Memory B cell (primary cell): ENCODE measurements around the gene DGKD.

Source experiments
- ATAC-seq: fragments of 150-1000 bp; cut with Tn5 transposase; 2 replicates; pipeline ENCODE4 v1.10.0; 2021; ENCODE audit warnings: low read depth, mild to moderate bottlenecking, moderate library complexity
- DNase-seq, 2 donors: peaks; one replicate each; pipeline ENCODE4 v3.0.0; 2022; ENCODE audit warnings: low spot score in 2 of 2
- H3K27ac Mint-ChIP-seq: one replicate; pipeline ENCODE4 v1.8.0; 2022; ENCODE audit warnings: mild to moderate bottlenecking, moderate library complexity, mixed read lengths
- H3K27me3 Mint-ChIP-seq: one replicate; pipeline ENCODE4 v1.8.0; 2022; ENCODE audit warnings: mixed read lengths
- H3K36me3 Mint-ChIP-seq: one replicate; pipeline ENCODE4 v1.8.0; 2022; ENCODE audit warnings: mild to moderate bottlenecking, mixed read lengths
- H3K4me1 Mint-ChIP-seq: one replicate; pipeline ENCODE4 v1.8.0; 2022; ENCODE audit warnings: mixed read lengths
- H3K4me3 Mint-ChIP-seq: one replicate; pipeline ENCODE4 v1.8.0; 2022; ENCODE audit warnings: mild to moderate bottlenecking, moderate library complexity, mixed read lengths
- H3K9me3 Mint-ChIP-seq: one replicate; pipeline ENCODE4 v1.8.0; 2022; ENCODE audit warnings: mixed read lengths

DGKD gene

GRCh38 chr2:233435436-233436190 lies 81.3 kb downstream of the DGKD start:
- H3K4me1 Mint-ChIP-seq = peaks cover 19% of the 10 kb centered on the region
- no peak overlapping the region for H3K4me3 Mint-ChIP-seq
- DNase-seq = no peak
- no peaks in the 10 kb centered on the region for H3K27me3 Mint-ChIP-seq
- no peaks in the 10 kb centered on the region for H3K9me3 Mint-ChIP-seq
- ATAC-seq = no peak
- H3K36me3 Mint-ChIP-seq = peaks cover 36% of the 10 kb centered on the region
- peak overlapping the region; percentile 58 for H3K27ac Mint-ChIP-seq

- Mint-ChIP-seq H3K27me3 (no peaks in the 10 kb centered on the region), H3K9me3 (no peaks in the 10 kb centered on the region), H3K4me1 (peaks cover 22% of the 10 kb centered on the region), H3K36me3 (peaks cover 36% of the 10 kb centered on the region), H3K27ac (no peak overlapping the region), H3K4me3 (no peak overlapping the region)
- ATAC-seq (no peak), DNase-seq (no peak)
Observed at GRCh38 chr2:233436191-233436581, 81.9 kb downstream of the DGKD start.

DNA sequence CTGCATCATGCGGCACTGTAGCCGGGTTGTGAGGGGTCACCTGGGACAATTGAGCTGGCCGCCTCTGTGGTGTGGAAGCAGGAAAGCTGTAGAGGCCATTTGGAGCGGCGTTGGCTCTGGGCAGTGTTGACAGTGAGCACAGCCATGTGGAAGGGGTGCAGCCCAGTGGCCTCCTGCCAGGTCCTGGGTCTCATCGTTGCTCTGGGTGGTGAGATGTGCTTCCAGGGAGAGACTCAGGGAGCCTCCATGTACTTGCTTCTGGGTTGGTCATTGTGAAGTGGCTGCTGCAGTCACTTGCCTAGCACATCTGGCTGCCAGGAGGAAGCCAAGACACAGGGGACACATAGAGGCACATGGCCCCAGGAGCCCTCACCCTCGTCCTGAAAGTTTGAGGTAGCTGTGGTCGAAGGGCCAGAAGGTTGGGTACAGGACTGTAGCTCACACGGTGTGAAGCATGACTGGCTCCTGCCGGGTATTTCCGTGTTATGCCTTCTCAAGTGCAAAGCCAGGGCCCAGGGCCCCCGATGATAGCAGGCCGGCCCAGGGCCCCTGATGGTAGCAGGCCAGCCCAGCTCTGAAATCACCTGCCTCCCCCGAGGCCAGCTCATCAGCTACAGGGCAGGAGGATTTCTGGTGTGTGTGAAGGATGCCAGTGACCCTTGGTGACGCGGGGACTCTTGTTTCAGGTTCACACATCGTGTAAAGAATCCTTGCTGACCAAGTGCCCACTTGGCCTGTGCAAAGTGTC lies 82.6 kb downstream of the DGKD start:
- H3K9me3 Mint-ChIP-seq = no peaks in the 10 kb centered on the region
- DNase-seq = no peak
- H3K4me3 Mint-ChIP-seq = no peak overlapping the region
- ATAC-seq = no peak
- peaks cover 35% of the 10 kb centered on the region for H3K36me3 Mint-ChIP-seq
- no peak overlapping the region for H3K27ac Mint-ChIP-seq
- peaks cover 26% of the 10 kb centered on the region for H3K4me1 Mint-ChIP-seq
- H3K27me3 Mint-ChIP-seq = no peaks in the 10 kb centered on the region

DNA sequence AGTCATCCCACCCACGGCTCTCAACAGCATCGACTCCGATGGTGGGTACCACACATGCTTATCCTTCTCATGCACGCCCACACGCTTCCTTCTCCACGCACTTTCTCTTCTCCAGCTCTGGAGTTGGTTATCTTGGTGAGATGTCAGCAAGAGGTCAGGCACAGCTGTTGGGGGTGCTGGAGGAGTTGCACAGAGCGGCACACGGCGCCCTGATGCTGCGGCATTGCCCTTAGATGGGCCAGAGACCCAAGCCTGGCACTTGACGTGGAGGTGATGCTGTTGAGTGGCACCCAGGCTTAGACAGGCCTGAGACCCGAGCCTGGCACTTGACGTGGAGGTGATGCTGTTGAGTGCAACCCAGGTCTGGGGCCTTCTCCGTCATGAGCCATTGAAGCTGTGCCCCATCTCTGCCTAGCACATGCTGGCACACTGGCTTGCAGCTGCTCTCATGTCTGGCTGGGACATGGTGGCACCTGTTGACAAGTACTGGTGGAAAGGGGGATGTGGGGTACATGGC lies 83.2 kb downstream of the DGKD start:
- H3K4me1 Mint-ChIP-seq = peaks cover 30% of the 10 kb centered on the region
- DNase-seq (no peak), ATAC-seq (no peak)
- H3K36me3 Mint-ChIP-seq = peaks cover 37% of the 10 kb centered on the region
- no peak overlapping the region for H3K27ac Mint-ChIP-seq
- H3K27me3 Mint-ChIP-seq = no peaks in the 10 kb centered on the region
- H3K4me3 Mint-ChIP-seq = no peak overlapping the region
- no peaks in the 10 kb centered on the region for H3K9me3 Mint-ChIP-seq

DNA sequence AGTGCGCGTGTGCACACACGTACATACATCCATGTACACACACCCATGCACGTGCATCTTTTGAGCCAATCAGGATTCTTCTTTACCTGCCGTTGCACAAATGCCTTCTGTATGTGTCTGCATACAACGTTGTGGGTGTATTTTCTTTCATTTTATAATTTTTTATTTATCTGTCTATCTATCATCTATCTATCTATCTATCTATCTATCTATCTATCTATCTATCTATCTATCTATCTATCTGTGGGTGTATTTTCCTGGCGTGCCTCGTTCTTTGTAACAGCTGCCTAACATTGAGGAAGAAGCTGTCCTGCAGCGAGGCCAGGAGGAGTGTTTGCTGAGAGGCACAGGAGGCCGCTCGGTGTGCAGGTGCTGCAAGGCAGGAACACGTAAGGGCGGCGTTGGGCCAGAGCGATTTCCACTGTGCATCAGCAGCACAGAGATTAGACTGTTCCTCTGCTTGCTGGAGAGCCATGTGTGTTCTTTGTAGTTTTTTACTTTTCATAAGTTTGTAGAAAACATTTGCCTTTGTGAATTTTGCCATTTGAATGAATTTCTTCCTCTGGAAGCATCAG lies 84.4 kb downstream of the DGKD start:
- Mint-ChIP-seq H3K4me1 (peaks cover 30% of the 10 kb centered on the region), H3K27me3 (no peaks in the 10 kb centered on the region)

GRCh38 chr2:233439191-233439590 lies 84.9 kb downstream of the DGKD start:
- H3K9me3 Mint-ChIP-seq = no peaks in the 10 kb centered on the region
- ATAC-seq (no peak), DNase-seq (no peak)
- H3K27me3 Mint-ChIP-seq = no peaks in the 10 kb centered on the region
- H3K4me1 Mint-ChIP-seq = peaks cover 33% of the 10 kb centered on the region
- H3K27ac Mint-ChIP-seq = no peak overlapping the region
- no peak overlapping the region for H3K4me3 Mint-ChIP-seq
- peaks cover 46% of the 10 kb centered on the region for H3K36me3 Mint-ChIP-seq

More for the DNA sequence above, 84.4 kb downstream of the DGKD start:
- no peak for ATAC-seq
- Mint-ChIP-seq H3K4me3 (no peak overlapping the region), H3K27ac (no peak overlapping the region), H3K36me3 (peaks cover 42% of the 10 kb centered on the region), H3K9me3 (no peaks in the 10 kb centered on the region)
- no peak for DNase-seq

GRCh38 chr2:233440314-233440713 lies 86.0 kb downstream of the DGKD start:
- Mint-ChIP-seq H3K27ac (peak overlapping the region; percentile 69), H3K4me1 (peaks cover 32% of the 10 kb centered on the region), H3K27me3 (no peaks in the 10 kb centered on the region), H3K9me3 (no peaks in the 10 kb centered on the region), H3K4me3 (no peak overlapping the region), H3K36me3 (peaks cover 47% of the 10 kb centered on the region)
- ATAC-seq = no peak
- DNase-seq = no peak

GRCh38 chr2:233440714-233441113 lies 86.4 kb downstream of the DGKD start:
- ATAC-seq (no peak), DNase-seq (no peak)
- peaks cover 29% of the 10 kb centered on the region for H3K4me1 Mint-ChIP-seq
- H3K27ac Mint-ChIP-seq = peak overlapping the region; percentile 74
- no peaks in the 10 kb centered on the region for H3K9me3 Mint-ChIP-seq
- H3K4me3 Mint-ChIP-seq = no peak overlapping the region
- peaks cover 51% of the 10 kb centered on the region for H3K36me3 Mint-ChIP-seq
- no peaks in the 10 kb centered on the region for H3K27me3 Mint-ChIP-seq

GRCh38 chr2:233441161-233442027 lies 87.1 kb downstream of the DGKD start:
- Mint-ChIP-seq H3K36me3 (peaks cover 53% of the 10 kb centered on the region), H3K4me1 (peaks cover 29% of the 10 kb centered on the region), H3K9me3 (no peaks in the 10 kb centered on the region), H3K27ac (peak overlapping the region; percentile 74), H3K4me3 (no peak overlapping the region), H3K27me3 (no peaks in the 10 kb centered on the region)
- ATAC-seq (no peak), DNase-seq (no peak)

DNA sequence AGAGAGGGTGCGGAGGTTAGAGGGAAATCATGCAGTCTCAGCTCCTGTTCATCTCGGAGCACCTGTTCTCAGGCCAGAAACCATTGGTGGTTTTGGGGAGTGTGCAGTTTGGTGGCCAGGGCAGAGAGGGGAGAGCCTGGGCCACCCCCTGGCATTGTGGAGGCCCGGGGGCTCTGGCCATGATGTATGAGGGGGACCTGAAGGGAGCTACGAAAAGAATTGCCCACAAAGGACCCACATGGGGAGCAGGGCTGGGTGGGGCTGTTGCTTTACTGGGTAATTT lies 87.7 kb downstream of the DGKD start:
- Mint-ChIP-seq H3K27ac (peak overlapping the region; percentile 17), H3K9me3 (no peaks in the 10 kb centered on the region), H3K27me3 (no peaks in the 10 kb centered on the region), H3K36me3 (peaks cover 49% of the 10 kb centered on the region), H3K4me3 (no peak overlapping the region), H3K4me1 (peaks cover 29% of the 10 kb centered on the region)
- ATAC-seq (no peak), DNase-seq (no peak)

DNA sequence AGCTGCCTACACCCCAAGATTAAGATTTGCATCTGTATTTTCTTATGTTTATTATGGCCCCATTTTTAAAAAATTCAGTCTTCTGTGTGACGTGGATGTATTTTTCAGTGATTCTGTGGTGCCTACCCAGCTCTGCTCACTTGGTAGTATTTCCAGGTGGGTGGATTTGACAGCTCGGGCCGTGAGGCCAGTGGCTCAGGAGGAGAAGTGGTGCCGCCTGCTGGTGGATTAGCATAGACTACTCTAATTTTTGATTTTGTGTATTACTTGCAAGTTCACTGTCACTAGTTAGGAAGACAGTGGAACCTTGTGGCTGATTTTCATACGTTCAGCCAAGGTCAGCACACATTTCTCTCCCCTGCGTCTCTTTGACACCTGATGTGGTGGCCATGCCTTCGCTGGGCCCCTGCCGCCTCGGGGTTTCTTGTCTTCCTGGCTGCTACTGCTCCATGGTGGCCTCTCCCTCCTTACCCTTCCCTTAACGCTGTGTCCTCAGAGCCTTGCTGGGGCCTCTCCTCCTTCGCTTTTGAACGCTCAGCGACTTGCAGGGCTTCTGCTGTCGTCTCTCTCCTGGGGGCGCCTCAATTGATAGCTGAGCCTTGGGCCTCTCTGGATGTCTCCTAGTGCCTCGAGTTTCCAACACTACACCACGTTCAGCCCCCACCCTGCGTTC lies 89.4 kb downstream of the DGKD start:
- Mint-ChIP-seq H3K4me1 (peaks cover 29% of the 10 kb centered on the region), H3K27me3 (no peaks in the 10 kb centered on the region), H3K9me3 (no peaks in the 10 kb centered on the region), H3K36me3 (peaks cover 50% of the 10 kb centered on the region), H3K27ac (no peak overlapping the region), H3K4me3 (no peak overlapping the region)
- ATAC-seq (peak; percentile 95), DNase-seq (peak; percentile 75)

DNA sequence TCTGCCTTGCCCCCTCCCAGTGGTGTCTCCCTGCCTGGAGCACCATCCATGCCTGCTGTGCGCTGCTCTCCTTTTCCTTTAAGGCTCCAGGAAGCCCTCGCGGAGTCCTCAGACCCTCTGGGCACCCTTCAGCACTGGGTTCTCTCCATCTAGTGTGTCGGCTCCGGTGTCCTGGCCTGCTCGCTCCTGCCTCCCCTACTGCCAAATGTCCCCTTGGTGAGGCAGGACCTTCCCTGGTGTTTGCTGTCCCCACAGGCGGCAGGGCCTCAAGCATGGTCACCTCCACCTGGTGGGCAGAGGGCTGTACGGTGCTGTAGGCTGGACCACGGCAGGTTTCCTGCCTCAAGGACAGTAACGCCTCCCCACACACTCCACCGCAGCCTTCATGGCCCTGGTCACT lies 90.2 kb downstream of the DGKD start:
- H3K36me3 Mint-ChIP-seq = peaks cover 46% of the 10 kb centered on the region
- peaks cover 29% of the 10 kb centered on the region for H3K4me1 Mint-ChIP-seq
- no peak for ATAC-seq
- no peaks in the 10 kb centered on the region for H3K27me3 Mint-ChIP-seq
- no peak for DNase-seq
- no peak overlapping the region for H3K27ac Mint-ChIP-seq
- no peak overlapping the region for H3K4me3 Mint-ChIP-seq
- no peaks in the 10 kb centered on the region for H3K9me3 Mint-ChIP-seq

DNA sequence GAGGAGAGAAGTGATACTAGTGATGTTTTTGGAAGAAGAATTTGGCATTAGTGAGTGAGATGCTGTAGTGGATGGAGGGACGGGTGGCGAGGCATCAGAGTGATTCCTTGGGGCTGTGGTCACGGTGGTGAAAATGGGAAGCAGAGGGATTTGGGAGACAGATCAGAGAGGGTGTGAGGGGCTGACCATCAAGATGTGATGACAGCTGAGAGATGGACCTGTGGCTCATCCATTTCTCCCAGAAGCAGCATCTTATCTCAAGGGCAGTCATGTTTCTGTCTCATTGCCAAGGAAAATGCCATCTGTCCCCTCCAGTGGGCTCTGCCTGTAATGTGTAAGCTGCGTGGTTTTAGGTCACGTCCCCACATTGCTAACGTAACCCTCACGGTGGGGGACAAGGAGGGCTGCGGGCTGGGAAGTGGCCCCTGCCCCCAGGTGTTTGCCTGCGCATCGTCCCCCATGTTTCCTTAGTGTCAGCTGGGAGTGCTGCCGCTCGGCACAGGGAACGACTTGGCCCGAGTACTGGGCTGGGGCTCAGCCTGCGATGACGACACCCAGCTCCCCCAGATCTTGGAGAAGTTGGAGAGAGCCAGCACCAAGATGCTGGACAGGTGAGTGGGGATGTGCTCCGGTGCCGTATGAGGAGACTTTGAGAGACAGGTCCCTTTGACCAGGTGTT lies 91.0 kb downstream of the DGKD start:
- no peaks in the 10 kb centered on the region for H3K27me3 Mint-ChIP-seq
- no peak for DNase-seq
- no peaks in the 10 kb centered on the region for H3K9me3 Mint-ChIP-seq
- no peak for ATAC-seq
- peaks cover 46% of the 10 kb centered on the region for H3K36me3 Mint-ChIP-seq
- H3K4me3 Mint-ChIP-seq = no peak overlapping the region
- peak overlapping the region; percentile 69 for H3K27ac Mint-ChIP-seq
- peaks cover 27% of the 10 kb centered on the region for H3K4me1 Mint-ChIP-seq
